H1 (cell line): ENCODE results near the gene ARMC9. TPM values are rescaled to one million over a fixed set of nuclear protein-coding genes. Genes with fewer than 3 reads are reported as not detected.

Experiments used
- CTCF ChIA-PET: fragments of 300-600 bp; sonication (Branson Sonifier 250); formaldehyde crosslinking; loops from one replicate; lab custom pipeline; 2021; ENCODE audit not compliant: partially characterized antibody; lab: Charles Lee
- POLR2A ChIA-PET: fragments of 300-600 bp; sonication (Branson Sonifier 250); formaldehyde crosslinking; loops from one replicate; lab custom pipeline; 2021; ENCODE audit warnings: inconsistent platforms; ENCODE audit not compliant: partially characterized antibody; lab: Charles Lee
- DNase-seq, 2 experiments: peaks; one replicate each; pipeline versions ENCODE4 v3.0.0 to v3.0.0-alpha.2; 2010 to 2022; ENCODE audit warnings: low spot score in 2 of 2, low read depth in 1 of 2, mixed read lengths in 1 of 2
- FAIRE-seq: peaks from 2 replicates; lab custom pipeline; 2011; peaks lifted over from hg19 to GRCh38; lab: Jason Lieb, UNC
- H2AFZ ChIP-seq: 2 replicates; pipeline ENCODE4 v1.8.1; 2012; ENCODE audit warnings: low read length, inconsistent platforms
- H2AK5ac ChIP-seq: 2 replicates; pipeline ENCODE4 v1.6.1; 2013; ENCODE audit warnings: low read depth, low read length
- H2BK120ac ChIP-seq: replicated peaks from 2 replicates; pipeline ENCODE3; 2013; ENCODE audit warnings: low read depth, low read length, inconsistent platforms
- H2BK12ac ChIP-seq: 2 replicates; pipeline ENCODE4 v1.6.1; 2013; ENCODE audit warnings: low read depth, low read length
- H2BK15ac ChIP-seq: 2 replicates; pipeline ENCODE4 v1.6.1; 2013; ENCODE audit warnings: low read length
- H2BK20ac ChIP-seq: 2 replicates; pipeline ENCODE4 v1.6.1; 2013; ENCODE audit warnings: low read length
- H2BK5ac ChIP-seq: 2 replicates; pipeline ENCODE4 v1.6.1; 2013; ENCODE audit warnings: low read depth, low read length
- H3K14ac ChIP-seq: 2 replicates; pipeline ENCODE4 v1.6.1; 2013; ENCODE audit warnings: inconsistent platforms; ENCODE audit not compliant: insufficient read length
- H3K18ac ChIP-seq: 2 replicates; pipeline ENCODE4 v1.6.1; 2013; ENCODE audit warnings: low read length; ENCODE audit errors: extremely low read depth
- H3K23ac ChIP-seq: 2 replicates; pipeline ENCODE4 v1.6.1; 2013; ENCODE audit warnings: inconsistent platforms; ENCODE audit not compliant: insufficient read length
- H3K23me2 ChIP-seq: 2 replicates; pipeline ENCODE4 v1.6.1; 2013; ENCODE audit warnings: low read depth, low read length
- H3K27ac ChIP-seq: 2 replicates; pipeline ENCODE4 v1.6.1; 2011; ENCODE audit warnings: low read depth, low read length, inconsistent platforms
- H3K27me3 ChIP-seq, 4 experiments: replicated peaks in 1 of 4; 1 replicate in 1 of 4; 2 replicates in 3 of 4; pipeline versions ENCODE4 v1.6.1 to v1.8.1; 2011 to 2013; ENCODE audit warnings: low read length in 3 of 4, mild to moderate bottlenecking in 3 of 4, inconsistent platforms in 2 of 4, mixed read lengths in 2 of 4, moderate library complexity in 1 of 4; ENCODE audit not compliant: control insufficient read depth in 3 of 4, insufficient read depth in 3 of 4; ENCODE audit errors: extremely low read depth in 1 of 4
- H3K36me3 ChIP-seq, 4 experiments: 2 replicates each; pipeline versions ENCODE4 v1.6.1 to v1.8.1; 2011 to 2013; ENCODE audit warnings: mild to moderate bottlenecking in 4 of 4, low read length in 3 of 4, moderate library complexity in 2 of 4, control low read depth in 1 of 4, inconsistent platforms in 1 of 4; ENCODE audit not compliant: insufficient read depth in 4 of 4, control insufficient read depth in 2 of 4
- H3K4ac ChIP-seq: replicated peaks from 2 replicates; pipeline ENCODE3; 2013; ENCODE audit warnings: low read length, low read depth, mixed read lengths, inconsistent platforms; ENCODE audit not compliant: insufficient read length
- H3K4me1 ChIP-seq, 4 experiments: replicated peaks in 1 of 4; 1 replicate in 1 of 4; 2 replicates in 3 of 4; pipeline versions ENCODE4 v1.6.1 to v1.8.1; 2011 to 2013; ENCODE audit warnings: low read length in 3 of 4, inconsistent platforms in 2 of 4, mixed read lengths in 1 of 4; ENCODE audit not compliant: insufficient read depth in 4 of 4, control insufficient read depth in 3 of 4
- H3K4me2 ChIP-seq, 2 experiments: 2 replicates each; pipeline versions ENCODE4 v1.6.1 to v1.8.1; 2011 to 2013; ENCODE audit warnings: low read depth in 2 of 2, low read length in 2 of 2, control low read depth in 1 of 2, inconsistent platforms in 1 of 2, mild to moderate bottlenecking in 1 of 2; ENCODE audit not compliant: insufficient read depth in 1 of 2
- H3K4me3 ChIP-seq, 4 experiments: fragments of 200-600, 300-600 bp in 1 of 4; sonication (generic), shearing (Covaris generic), sonication (Bioruptor Twin) in 1 of 4; 2 replicates each; pipeline versions ENCODE4 v1.5.1 to v1.8.1; 2011 to 2016; ENCODE audit warnings: low read length in 4 of 4, low read depth in 3 of 4, control low read depth in 2 of 4, inconsistent platforms in 2 of 4, mild to moderate bottlenecking in 2 of 4, mixed read lengths in 1 of 4, moderate library complexity in 1 of 4; ENCODE audit not compliant: insufficient read depth in 2 of 4; ENCODE audit errors: extremely low read depth in 1 of 4
- H3K56ac ChIP-seq: replicated peaks from 2 replicates; pipeline ENCODE3; 2013; ENCODE audit warnings: low read depth, mild to moderate bottlenecking, mixed read lengths, low read length, inconsistent platforms; ENCODE audit not compliant: insufficient read length
- H3K79me1 ChIP-seq: 2 replicates; pipeline ENCODE4 v1.6.1; 2013; ENCODE audit warnings: low read depth, low read length, control low read depth
- H3K79me2 ChIP-seq, 2 experiments: 2 replicates each; pipeline versions ENCODE4 v1.6.1 to v1.8.1; 2012 to 2013; ENCODE audit warnings: low read length in 2 of 2, mild to moderate bottlenecking in 2 of 2, inconsistent platforms in 1 of 2; ENCODE audit not compliant: insufficient read depth in 2 of 2, control insufficient read depth in 1 of 2
- H3K9ac ChIP-seq, 4 experiments: replicated peaks in 1 of 4; 1 replicate in 1 of 4; 2 replicates in 3 of 4; pipeline versions ENCODE4 v1.6.1 to v1.8.1; 2011 to 2013; ENCODE audit warnings: low read depth in 3 of 4, low read length in 3 of 4, control low read depth in 2 of 4, mild to moderate bottlenecking in 2 of 4, moderate library complexity in 2 of 4, inconsistent platforms in 1 of 4; ENCODE audit errors: extremely low read depth in 1 of 4
- H3K9me3 ChIP-seq, 2 experiments: 2 replicates each; pipeline versions ENCODE4 v1.6.1 to v1.8.1; 2012 to 2013; ENCODE audit warnings: mild to moderate bottlenecking in 2 of 2, moderate library complexity in 2 of 2, control low read depth in 1 of 2, inconsistent platforms in 1 of 2, low read depth in 1 of 2, low read length in 1 of 2, mixed read lengths in 1 of 2; ENCODE audit not compliant: insufficient read depth in 2 of 2
- H4K20me1 ChIP-seq, 2 experiments: replicated peaks in 1 of 2; 2 replicates each; pipeline versions ENCODE3 to v1.8.1; 2011 to 2013; ENCODE audit warnings: inconsistent platforms in 2 of 2, low read length in 2 of 2, mild to moderate bottlenecking in 1 of 2; ENCODE audit not compliant: insufficient read depth in 2 of 2, control insufficient read depth in 1 of 2
- H4K5ac ChIP-seq: 2 replicates; pipeline ENCODE4 v1.6.1; 2013; ENCODE audit warnings: low read length, low read depth, mixed read lengths, inconsistent platforms; ENCODE audit not compliant: insufficient read length
- H4K8ac ChIP-seq: 2 replicates; pipeline ENCODE4 v1.8.0; 2013; ENCODE audit warnings: mild to moderate bottlenecking, moderate library complexity, low read length, inconsistent platforms; ENCODE audit not compliant: insufficient read depth; ENCODE audit errors: extremely low read depth
- H4K91ac ChIP-seq: replicated peaks from 2 replicates; pipeline ENCODE3; 2013; ENCODE audit warnings: low read length, mixed read lengths, inconsistent platforms; ENCODE audit not compliant: insufficient read length
- ATF3 ChIP-seq: IDR thresholded peaks from 2 replicates; pipeline ENCODE4 v1.6.1; 2011; ENCODE audit warnings: low read depth, mild to moderate bottlenecking, low read length; ENCODE audit not compliant: insufficient read depth
- BRCA1 ChIP-seq: IDR thresholded peaks from 2 replicates; pipeline ENCODE4 v1.6.1; 2012; ENCODE audit warnings: low read depth, low read length, improper control_type of control experiment
- CBX5 ChIP-seq: fragments of 300-800, 300-1000 bp; sonication (generic); IDR thresholded peaks from 2 replicates; pipeline ENCODE4 v1.7.1; 2016; ENCODE audit warnings: antibody characterized with exemption, low read length, low read depth
- CHD2 ChIP-seq: IDR thresholded peaks from 2 replicates; pipeline ENCODE4 v1.6.1; 2012; ENCODE audit warnings: low read length, improper control_type of control experiment
- FOSL1 ChIP-seq: IDR thresholded peaks from 2 replicates; pipeline ENCODE4 v1.6.1; 2011; ENCODE audit warnings: mild to moderate bottlenecking, low read depth, low read length, moderate library complexity; ENCODE audit not compliant: insufficient read depth
- JUN ChIP-seq: IDR thresholded peaks from 2 replicates; pipeline ENCODE4 v1.6.1; 2011; ENCODE audit warnings: low read depth, mild to moderate bottlenecking, improper control_type of control experiment, low read length
- JUND ChIP-seq: IDR thresholded peaks from 2 replicates; pipeline ENCODE4 v1.6.1; 2011; ENCODE audit warnings: mild to moderate bottlenecking, improper control_type of control experiment, low read length
- NRF1 ChIP-seq: IDR thresholded peaks from 2 replicates; pipeline ENCODE4 v1.6.1; 2011; ENCODE audit warnings: mild to moderate bottlenecking, low read depth, low read length, improper control_type of control experiment
- ZNF274 ChIP-seq: IDR thresholded peaks from 2 replicates; pipeline ENCODE4 v1.7.0; 2012; ENCODE audit warnings: low read length, borderline replicate concordance; ENCODE audit errors: extremely low read depth
- WGBS, 2 experiments: shearing (Covaris generic) in 1 of 2; methylation state at CpG; one replicate each; pipeline versions ENCODE4 v1.1.6 to v1.1.7; 2013 to 2015; ENCODE audit warnings: low lambda C conversion rate in 2 of 2, mixed read lengths in 2 of 2, inconsistent platforms in 1 of 2, low coverage in 1 of 2, missing lambda C conversion rate in 1 of 2; ENCODE audit not compliant: insufficient replicate concordance in 2 of 2, insufficient coverage in 1 of 2, insufficient read length in 1 of 2; ENCODE audit errors: extremely low coverage in 1 of 2, missing lambda C conversion rate in 1 of 2; 5-methylcytosine and 5-hydroxymethylcytosine counted together
- polyA plus RNA-seq, 7 experiments: library from polyadenylated mRNA; depleted of rRNA in 3 of 7; stranded (reverse) in 5 of 7; unstranded in 2 of 7; fragments of >200 nt in 5 of 7; fragments of 200-250 nt in 2 of 7; gene quantifications; 1 replicate in 5 of 7; 2 replicates in 1 of 7; 4 replicates in 1 of 7; pipeline versions ENCODE4 v1.2.1 to v1.2.3, GENCODE V29; 2011 to 2013; ENCODE audit warnings: missing spikeins in 2 of 7, mixed read lengths in 2 of 7
- total RNA-seq: library from RNA; stranded (reverse); fragmentation: NEBNext Ultra II Directional; extraction: Animal tissue kit (Norgen Biotek cat#: 25700); gene quantifications from 2 replicates; pipeline ENCODE4 v1.2.1, GENCODE V29; 2021

The ARMC9 gene
- total and polyA plus RNA-seq, 2 of the 8 experiments (the other 6 are each of a cell fraction or from before 2014, with no cell fraction given): 23.2 to 36.1 TPM

- H3K36me3 ChIP-seq: peaks cover 0 to 4% (median 0%) of the 10 kb centered on the region in 4 experiments; a peak in 3 of 8 replicates
- no peak overlapping the region for H3K14ac ChIP-seq
- no peak overlapping the region for H3K56ac ChIP-seq
- H3K23ac ChIP-seq: no peak overlapping the region
- no peak overlapping the region for H3K9ac ChIP-seq
- H2BK12ac ChIP-seq: no peak overlapping the region
- DNase-seq (no peak), FAIRE-seq (no peak)
- H3K79me1 ChIP-seq: peaks cover 9% of the 10 kb centered on the region; the same call in 1 of the 2 replicates
- CTCF ChIA-PET: interaction anchor here (0.9 to 3.2 kb wide), 5 partner anchors 9 to 97 kb away, joined by 3 to 14 read pairs (median 4); no protein-coding TSS in a partner anchor
- H3K4me2 ChIP-seq: 0 out of 4 replicates have a peak overlapping the region, but pooled peaks of 1 of the 2 experiments have one; percentile 3
- 78% methylated on average over 3 of the region's 3 CpGs; no CpG with 5 or more reads in 1 of the 2 experiments for WGBS, 2 experiments
- H2AK5ac ChIP-seq: no peak overlapping the region
- peaks cover 0 to 5% (median 2%) of the 10 kb centered on the region in 4 experiments; a peak in 3 of 7 replicates for H3K4me1 ChIP-seq
- no peak overlapping the region for H2BK5ac ChIP-seq
- no peak overlapping the region for H3K18ac ChIP-seq
- peaks cover 5% of the 10 kb centered on the region for H3K23me2 ChIP-seq
- peaks cover 2 to 3% of the 10 kb centered on the region in 2 experiments; a peak in 1 of 4 replicates for H3K9me3 ChIP-seq
- H4K5ac ChIP-seq: no peak overlapping the region
- POLR2A ChIA-PET: interaction anchor here (1.0 to 1.5 kb wide), 4 partner anchors 9 to 46 kb away, joined by 3 to 6 read pairs (median 4); no protein-coding TSS in a partner anchor
- no peak overlapping the region for H2BK120ac ChIP-seq
- TF ChIP-seq JUND (no peak), CHD2 (no peak), NRF1 (no peak), BRCA1 (no peak), FOSL1 (no peak), CBX5 (no peak), ZNF274 (no peak), JUN (no peak), ATF3 (no peak)
- TF ChIP-seq, all 59 proteins: peak for 0
- Histone ChIP-seq H3K27ac (no peak overlapping the region), H3K4ac (no peak overlapping the region), H2AFZ (no peak overlapping the region), H2BK15ac (no peak overlapping the region), H4K8ac (no peak overlapping the region), H4K91ac (no peak overlapping the region), H4K20me1 (no peaks in the 10 kb centered on the region), H3K4me3 (no peak overlapping the region), H3K27me3 (no peaks in the 10 kb centered on the region), H2BK20ac (no peak overlapping the region), H3K79me2 (peaks cover 0 to 13% of the 10 kb centered on the region in 2 experiments; a peak in 3 of 4 replicates)
These were observed 2.5 kb downstream of the ARMC9 start for GRCh38 chr2:231200805-231201474.
